ENCODE measurements around the gene FXYD4.

GRCh38 chr10:43383204-43383971 is 12.0 kb downstream of the FXYD4 start:
- TF ChIP-seq CTCF (IDR thresholded peaks at IDR 0.05) = no peak
- no peak for TF ChIP-seq POLR2A (IDR thresholded peaks at IDR 0.05)
